ENCODE measurements around the gene EZR.

EZR gene

GRCh38 chr6:158817728-158818580 lies 1.2 kb downstream of the EZR start:
- DNase-seq: peak; percentile 84 to 87

DNA sequence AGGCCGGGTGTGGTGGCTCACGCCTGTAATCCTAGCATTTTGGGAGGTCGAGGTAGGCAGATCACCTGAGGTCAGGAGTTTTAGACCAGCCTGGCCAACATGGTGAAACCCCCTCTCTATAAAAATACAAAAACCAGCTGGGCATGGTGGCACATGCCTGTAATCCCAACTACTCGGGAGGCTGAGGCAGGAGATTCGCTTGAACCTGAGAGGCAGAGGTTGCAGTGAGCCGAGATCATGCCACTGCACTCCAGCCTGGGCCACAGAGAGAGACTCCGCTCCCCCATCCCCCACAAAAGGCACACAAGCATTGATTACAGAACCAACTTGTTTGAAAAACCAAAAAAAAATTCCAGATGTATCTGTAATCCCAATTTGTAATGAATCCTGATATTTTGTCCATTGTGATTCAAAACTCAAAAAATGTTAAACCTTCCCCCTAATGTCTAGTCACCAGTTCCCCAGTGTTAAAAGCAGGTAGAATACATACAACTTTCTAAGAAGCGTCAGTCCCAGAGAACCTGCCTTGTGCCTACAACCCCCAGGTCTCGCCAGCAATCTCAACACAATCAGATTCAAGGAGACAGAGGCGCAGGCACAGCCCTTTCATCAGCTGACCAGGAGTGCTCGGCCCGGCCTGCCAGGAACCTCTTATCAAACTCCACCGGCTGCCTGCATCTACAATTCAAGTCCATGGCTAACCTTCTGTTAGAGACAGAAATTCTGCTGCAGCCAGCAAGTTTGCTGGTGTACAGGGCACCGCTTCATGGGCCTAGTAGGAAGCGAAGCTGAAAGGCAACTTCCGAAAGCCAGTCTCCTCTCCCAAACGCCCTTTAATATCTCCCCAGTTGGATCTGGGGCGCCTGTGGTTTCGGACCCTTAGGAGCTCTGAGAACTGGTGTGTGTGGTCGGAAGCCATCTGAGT lies 2.1 kb downstream of the EZR start:
- DNase-seq: peak in 1 of 2 donors; percentile 36

DNA sequence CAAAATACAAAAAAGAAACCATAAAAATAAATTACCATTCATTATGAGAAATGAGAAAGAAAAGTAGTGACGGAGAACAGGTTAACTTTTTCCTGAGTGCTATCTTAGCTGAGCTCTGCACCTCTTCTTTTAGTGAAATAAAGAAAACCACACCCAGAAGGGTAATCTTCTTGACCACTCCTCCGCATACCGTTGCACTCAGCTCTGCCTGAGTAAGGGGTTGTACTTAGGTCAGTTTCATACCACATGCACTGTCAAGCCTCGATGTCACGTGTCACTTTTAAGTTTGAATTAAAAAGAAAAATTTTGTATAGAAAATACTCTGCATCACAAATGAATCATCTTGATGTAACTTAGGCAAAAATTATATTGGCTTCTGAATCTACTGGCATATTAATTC lies 2.8 kb downstream of the EZR start:
- no peak for DNase-seq

DNA sequence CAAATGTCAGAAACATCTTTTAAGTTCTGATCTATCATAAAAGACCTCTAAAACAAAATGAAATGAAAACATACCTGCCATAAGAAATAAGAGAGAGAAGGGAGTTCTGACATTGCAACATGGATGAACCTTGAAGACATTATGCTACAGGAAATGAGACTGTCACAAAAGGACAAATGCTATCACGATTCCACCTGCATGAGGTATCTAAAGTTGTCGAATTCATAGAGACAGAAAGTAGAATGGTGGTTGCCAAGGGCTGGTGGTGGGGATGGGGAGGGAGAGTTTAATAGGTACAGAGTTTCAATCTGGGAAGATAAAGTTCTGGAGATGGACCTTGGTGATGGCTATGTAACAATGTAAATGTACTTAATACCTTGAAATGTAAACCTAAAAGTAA lies 3.3 kb downstream of the EZR start:
- no peak for DNase-seq

- no peak for DNase-seq
Measured at GRCh38 chr6:158815379-158815724, 3.8 kb downstream of the EZR start.

- no peak for DNase-seq
Measured at GRCh38 chr6:158813032-158813431, 6.1 kb downstream of the EZR start.

- DNase-seq: no peak
Measured at GRCh38 chr6:158812611-158813010, 6.6 kb downstream of the EZR start.

DNA sequence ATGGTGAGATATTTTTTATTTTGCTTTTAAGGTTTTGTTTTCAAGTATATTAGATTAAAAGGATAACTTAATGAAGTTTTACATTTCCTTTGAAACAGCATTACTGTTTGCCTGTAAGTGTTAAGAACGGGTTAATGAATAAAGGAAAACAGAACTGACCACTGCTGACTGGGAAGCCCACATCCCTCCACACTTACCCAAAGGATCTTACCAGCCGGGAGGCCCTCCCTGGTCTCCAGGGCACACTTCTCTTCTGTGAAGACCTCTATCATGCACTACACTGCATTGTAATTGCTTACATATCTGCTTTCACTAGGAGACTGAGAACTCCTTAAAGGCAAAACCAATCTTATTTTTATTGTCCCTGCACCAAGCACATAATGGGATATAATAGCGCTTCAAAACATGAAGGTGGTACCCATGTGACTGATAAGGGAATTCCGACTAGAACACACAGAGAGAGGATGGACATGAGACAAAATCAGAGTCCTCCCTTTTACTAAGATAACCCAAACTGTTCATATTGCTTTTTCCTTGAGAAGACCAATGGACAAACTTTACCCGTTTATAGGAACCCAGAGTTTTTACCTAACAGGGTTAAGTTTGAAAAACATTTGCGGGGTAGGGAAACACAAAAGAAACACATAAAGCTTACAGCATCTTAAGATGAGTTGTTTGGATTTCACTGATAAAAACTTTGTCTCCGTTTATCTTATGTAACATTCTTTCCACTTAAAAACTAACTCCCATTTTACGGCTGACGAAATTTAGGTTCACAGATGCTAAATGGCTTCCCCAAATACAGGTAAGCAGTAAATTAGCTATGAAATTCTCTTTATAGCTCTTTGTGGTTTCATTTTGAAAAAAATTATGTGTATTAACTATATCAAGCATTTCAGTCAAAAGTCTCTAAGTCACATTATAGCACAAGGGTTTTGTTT lies 8.7 kb downstream of the EZR start:
- no peak for DNase-seq

DNA sequence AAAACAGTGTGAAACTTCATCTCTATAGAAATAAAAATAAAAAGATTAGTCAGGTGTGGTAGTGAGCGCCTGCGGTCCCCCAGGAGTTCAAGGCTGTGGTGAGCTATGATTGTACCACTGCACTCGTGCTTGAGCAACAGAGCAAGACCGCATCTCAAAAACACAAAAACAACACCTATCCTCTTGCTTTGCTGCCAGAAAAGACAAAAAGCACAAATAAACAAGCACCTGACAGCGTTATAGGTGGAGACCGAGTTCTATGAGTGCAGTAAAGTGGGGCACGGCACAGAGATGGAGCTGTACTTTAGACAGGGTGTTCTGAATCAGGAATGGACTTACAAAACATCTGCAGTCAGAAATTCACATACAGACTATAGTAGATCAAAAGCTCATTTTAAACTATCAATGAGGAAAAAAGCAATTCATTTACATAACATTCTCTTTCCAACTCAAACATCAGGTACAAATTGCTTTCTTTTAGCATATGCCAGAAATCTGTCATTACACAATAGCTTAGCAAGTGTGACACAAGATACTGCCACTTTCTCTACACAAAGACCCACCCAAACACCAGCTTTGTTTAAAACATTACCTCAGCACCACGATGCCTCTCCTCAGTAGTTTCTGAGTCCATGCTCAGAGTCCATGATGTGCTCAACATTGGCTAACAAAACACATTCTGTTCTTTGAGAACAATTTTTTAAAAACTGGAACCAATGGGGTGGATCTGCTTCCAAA lies 10.1 kb downstream of the EZR start:
- DNase-seq: no peak

GRCh38 chr6:158808442-158808833 lies 10.7 kb downstream of the EZR start:
- DNase-seq: no peak

GRCh38 chr6:158807515-158808441 lies 11.4 kb downstream of the EZR start:
- no peak for DNase-seq

DNA sequence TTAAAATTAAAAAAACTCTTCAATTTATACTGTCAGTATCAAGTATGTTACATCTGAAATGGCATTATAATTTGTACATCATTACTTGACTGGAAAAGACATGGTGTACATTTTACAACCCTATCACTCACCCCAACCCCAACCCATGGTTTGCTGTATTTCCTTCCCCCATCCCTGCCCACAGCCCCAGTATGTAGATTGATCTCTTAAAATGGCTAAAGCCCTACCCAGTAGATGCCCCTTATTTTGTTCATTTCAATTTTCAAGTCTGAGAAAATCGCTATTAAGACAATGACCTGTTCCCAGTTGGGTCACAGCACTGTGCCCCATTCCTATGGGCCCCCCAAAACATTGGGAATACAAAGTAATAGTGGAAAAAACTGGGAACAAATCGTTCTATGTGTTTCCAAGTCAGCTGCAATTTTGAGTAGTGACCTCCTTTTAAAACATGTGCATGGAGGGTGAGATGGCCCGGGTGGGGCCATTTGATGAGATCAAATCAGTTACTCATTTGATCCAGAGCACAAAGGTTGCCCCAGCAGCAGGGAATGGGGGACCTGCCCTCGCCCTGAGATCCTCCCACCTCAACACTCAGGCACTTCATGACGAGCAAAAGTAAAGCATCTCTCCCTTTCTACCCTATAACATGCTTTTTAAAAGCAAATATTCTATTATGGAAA lies 13.3 kb downstream of the EZR start:
- DNase-seq: no peak

- no peak for DNase-seq
Measured at GRCh38 chr6:158804207-158804606, 15.0 kb downstream of the EZR start.

DNA sequence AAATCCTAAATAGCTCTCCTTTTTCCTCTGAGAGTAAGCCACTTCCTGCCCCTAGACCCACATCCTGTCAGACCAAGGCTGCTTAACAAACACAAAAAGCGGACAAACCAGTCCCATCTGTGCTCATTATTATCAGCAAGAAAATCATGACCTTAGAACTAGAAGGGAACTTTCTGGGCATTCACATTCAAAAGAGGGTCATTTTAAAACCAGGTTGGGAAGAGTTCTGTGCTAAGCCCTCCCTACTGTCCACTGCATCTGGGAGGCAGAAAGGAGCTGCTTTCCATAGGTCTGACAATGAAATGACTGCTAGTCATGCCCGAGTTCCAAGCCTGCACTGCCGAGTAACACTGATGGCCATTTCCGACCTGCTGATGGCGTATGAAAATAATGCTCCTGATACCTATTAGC lies 15.4 kb downstream of the EZR start:
- no peak for DNase-seq

DNA sequence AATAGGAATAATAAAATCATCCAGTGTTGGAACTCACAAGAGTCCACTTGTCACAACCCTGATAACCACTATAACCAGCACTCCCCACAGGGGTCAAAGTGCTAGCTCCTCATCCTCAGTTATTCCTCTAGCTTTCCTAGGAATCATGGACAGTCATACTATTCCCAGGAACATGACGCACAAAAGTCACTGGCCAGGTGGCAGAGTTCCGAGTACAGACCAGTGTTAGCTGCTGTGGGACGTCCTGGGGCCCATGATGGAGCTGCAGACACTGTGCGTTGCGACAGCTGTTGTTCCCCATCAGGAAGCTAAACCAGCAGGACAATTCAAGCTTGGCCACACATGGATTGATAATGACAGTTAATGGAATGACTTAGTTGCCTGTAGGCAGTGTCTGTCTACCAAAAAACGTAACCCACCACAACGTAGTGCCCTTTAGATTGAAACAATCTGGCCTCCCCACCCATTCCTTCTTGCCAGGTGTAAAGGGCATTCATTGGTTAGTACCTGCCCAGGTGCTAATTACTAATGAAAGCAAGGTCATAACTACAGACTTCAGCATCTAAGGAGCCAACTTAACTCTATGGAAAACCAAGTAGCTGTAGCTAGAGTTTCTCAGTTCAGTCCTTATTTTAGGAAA lies 17.4 kb downstream of the EZR start:
- no peak for DNase-seq

- no peak for DNase-seq
Measured at GRCh38 chr6:158799051-158799792, 19.9 kb downstream of the EZR start.

DNA sequence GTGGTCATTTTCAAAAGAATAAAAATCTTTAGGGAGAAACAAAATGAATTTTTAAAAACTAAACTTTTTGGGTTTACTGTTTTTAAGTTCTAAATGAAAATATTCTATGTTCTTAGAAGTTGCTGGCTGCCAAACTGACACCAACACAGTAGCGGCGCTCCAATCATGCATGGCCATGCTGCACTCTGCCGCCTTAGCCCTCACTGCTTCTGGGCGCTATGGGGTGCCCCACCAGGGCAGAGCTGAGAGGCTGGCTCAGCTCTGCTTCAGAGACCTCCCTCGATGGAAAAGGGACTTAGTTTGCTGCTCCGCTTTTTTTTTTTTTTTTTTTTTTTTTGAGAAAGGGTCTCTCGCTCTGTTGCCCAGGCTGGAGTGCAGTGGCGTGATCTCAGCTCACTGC lies 20.9 kb downstream of the EZR start:
- DNase-seq: no peak

GRCh38 chr6:158797331-158798310 lies 21.5 kb downstream of the EZR start:
- no peak for DNase-seq
